Measurements from ENCODE around the gene DXO.

Gene DXO

GRCh38 chr6:31968326-31968725, 3.6 kb downstream of the DXO start:
- Histone ChIP-seq H3K9me3 (ENCODE audit: insufficient read depth, low read length) (no peaks in the 10 kb centered on the region), H3K4me3 (ENCODE audit: low read length) (no peak overlapping the region), H3K9ac (ENCODE audit: low read length) (no peak overlapping the region), H4K20me1 (ENCODE audit: insufficient read depth, low read length) (no peaks in the 10 kb centered on the region), H3K79me2 (ENCODE audit: low read length) (peaks cover 11% of the 10 kb centered on the region), H3K4me1 (ENCODE audit: low read length) (peaks cover 13% of the 10 kb centered on the region), H3K36me3 (replicated peaks; ENCODE audit: low read depth, low read length) (peaks cover 6% of the 10 kb centered on the region), H3K27ac (ENCODE audit: low read length) (no peak overlapping the region), H2AFZ (ENCODE audit: low read depth, low read length) (no peak overlapping the region), H3K27me3 (ENCODE audit: low read depth, low read length) (no peaks in the 10 kb centered on the region), H3K4me2 (ENCODE audit: low read length) (no peak overlapping the region)
- no peak for TF ChIP-seq EZH2phosphoT487 (IDR thresholded peaks at IDR 0.05; ENCODE audit: low read depth)
- TF ChIP-seq CTCF (IDR thresholded peaks at IDR 0.05; ENCODE audit: low read depth, low read length): no peak

GRCh38 chr6:31967926-31968320, 4.0 kb downstream of the DXO start:
- no peak overlapping the region for H3K27ac ChIP-seq (ENCODE audit: low read length)
- H4K20me1 ChIP-seq (ENCODE audit: insufficient read depth, low read length): no peaks in the 10 kb centered on the region
- TF ChIP-seq CTCF (IDR thresholded peaks at IDR 0.05; ENCODE audit: low read depth, low read length) (no peak), EZH2phosphoT487 (IDR thresholded peaks at IDR 0.05; ENCODE audit: low read depth) (no peak)
- H3K36me3 ChIP-seq (replicated peaks; ENCODE audit: low read depth, low read length): peaks cover 6% of the 10 kb centered on the region
- peaks cover 11% of the 10 kb centered on the region for H3K79me2 ChIP-seq (ENCODE audit: low read length)
- H2AFZ ChIP-seq (ENCODE audit: low read depth, low read length): no peak overlapping the region
- no peaks in the 10 kb centered on the region for H3K9me3 ChIP-seq (ENCODE audit: insufficient read depth, low read length)
- H3K4me1 ChIP-seq (ENCODE audit: low read length): peaks cover 9% of the 10 kb centered on the region
- H3K4me3 ChIP-seq (ENCODE audit: low read length): no peak overlapping the region
- no peak overlapping the region for H3K9ac ChIP-seq (ENCODE audit: low read length)
- H3K27me3 ChIP-seq (ENCODE audit: low read depth, low read length): no peaks in the 10 kb centered on the region
- H3K4me2 ChIP-seq (ENCODE audit: low read length): no peak overlapping the region

- Histone ChIP-seq H3K27ac (ENCODE audit: low read length) (no peak overlapping the region), H3K9me3 (ENCODE audit: insufficient read depth, low read length) (no peaks in the 10 kb centered on the region), H3K9ac (ENCODE audit: low read length) (no peak overlapping the region), H2AFZ (ENCODE audit: low read depth, low read length) (no peak overlapping the region), H3K4me1 (ENCODE audit: low read length) (peaks cover 7% of the 10 kb centered on the region), H4K20me1 (ENCODE audit: insufficient read depth, low read length) (no peaks in the 10 kb centered on the region), H3K4me3 (ENCODE audit: low read length) (no peak overlapping the region), H3K79me2 (ENCODE audit: low read length) (peaks cover 11% of the 10 kb centered on the region), H3K36me3 (replicated peaks; ENCODE audit: low read depth, low read length) (peaks cover 6% of the 10 kb centered on the region), H3K27me3 (ENCODE audit: low read depth, low read length) (no peaks in the 10 kb centered on the region), H3K4me2 (ENCODE audit: low read length) (no peak overlapping the region)
- TF ChIP-seq CTCF (IDR thresholded peaks at IDR 0.05; ENCODE audit: low read depth, low read length): no peak
- TF ChIP-seq EZH2phosphoT487 (IDR thresholded peaks at IDR 0.05; ENCODE audit: low read depth): no peak
Measured at GRCh38 chr6:31966997-31967925, 4.7 kb downstream of the DXO start.

- H3K4me2 ChIP-seq (ENCODE audit: low read length): no peak overlapping the region
- H3K4me1 ChIP-seq (ENCODE audit: low read length): peaks cover 7% of the 10 kb centered on the region
- no peak for TF ChIP-seq CTCF (IDR thresholded peaks at IDR 0.05; ENCODE audit: low read depth, low read length)
- TF ChIP-seq EZH2phosphoT487 (IDR thresholded peaks at IDR 0.05; ENCODE audit: low read depth): no peak
- H3K9me3 ChIP-seq (ENCODE audit: insufficient read depth, low read length): no peaks in the 10 kb centered on the region
- H3K27ac ChIP-seq (ENCODE audit: low read length): no peak overlapping the region
- H3K79me2 ChIP-seq (ENCODE audit: low read length): peaks cover 9% of the 10 kb centered on the region
- no peaks in the 10 kb centered on the region for H4K20me1 ChIP-seq (ENCODE audit: insufficient read depth, low read length)
- H2AFZ ChIP-seq (ENCODE audit: low read depth, low read length): no peak overlapping the region
- H3K36me3 ChIP-seq (replicated peaks; ENCODE audit: low read depth, low read length): peaks cover 8% of the 10 kb centered on the region
- no peak overlapping the region for H3K9ac ChIP-seq (ENCODE audit: low read length)
- no peaks in the 10 kb centered on the region for H3K27me3 ChIP-seq (ENCODE audit: low read depth, low read length)
- no peak overlapping the region for H3K4me3 ChIP-seq (ENCODE audit: low read length)
Measured at GRCh38 chr6:31966506-31966905, 5.4 kb downstream of the DXO start.
